ENCODE results near the gene FGF10.

Gene FGF10

DNA sequence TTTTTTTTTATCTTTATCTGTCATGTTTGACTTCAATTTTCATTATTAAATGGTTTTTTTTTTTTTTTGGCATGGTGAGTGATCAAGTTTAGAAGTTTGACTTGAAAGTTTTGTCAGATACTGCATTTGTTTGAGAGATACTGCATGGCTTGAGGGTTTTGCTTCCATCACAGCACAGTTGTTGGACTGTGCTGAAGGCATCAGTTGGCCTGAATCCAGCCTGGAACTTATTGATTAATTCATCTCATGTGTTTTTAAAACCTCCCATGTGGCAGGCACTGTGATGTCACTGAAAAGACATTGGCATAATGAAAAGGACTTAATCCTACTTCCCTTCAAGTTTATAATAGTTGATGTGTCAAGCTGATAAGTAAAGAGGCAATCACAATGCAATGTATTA lies 128.4 kb downstream of the FGF10 start:
- no peak for DNase-seq (ENCODE audit: low read depth in 1 of 2, low spot score in 1 of 2)

- no peak for DNase-seq (ENCODE audit: low read depth in 1 of 2, low spot score in 1 of 2)
These were observed 131.4 kb downstream of the FGF10 start for GRCh38 chr5:44257653-44258365.

GRCh38 chr5:44257221-44257620 lies 132.0 kb downstream of the FGF10 start:
- DNase-seq (ENCODE audit: low read depth in 1 of 2, low spot score in 1 of 2) = no peak

All from activated CD4-positive, alpha-beta T cell treated with anti-CD3 and anti-CD28 coated beads, Interleukin-2, amount 50 U/mL, for 24 hours (primary cell).